NCI-H1436 treated with DMSO at 0.1 percent for 48 hours (cell line): ENCODE results near the gene SNRPA1.

Experiments used
- DNase-seq: peaks from one replicate; lab custom pipeline; 2025; lab: John Stamatoyannopoulos, UW

The SNRPA1 gene

DNA sequence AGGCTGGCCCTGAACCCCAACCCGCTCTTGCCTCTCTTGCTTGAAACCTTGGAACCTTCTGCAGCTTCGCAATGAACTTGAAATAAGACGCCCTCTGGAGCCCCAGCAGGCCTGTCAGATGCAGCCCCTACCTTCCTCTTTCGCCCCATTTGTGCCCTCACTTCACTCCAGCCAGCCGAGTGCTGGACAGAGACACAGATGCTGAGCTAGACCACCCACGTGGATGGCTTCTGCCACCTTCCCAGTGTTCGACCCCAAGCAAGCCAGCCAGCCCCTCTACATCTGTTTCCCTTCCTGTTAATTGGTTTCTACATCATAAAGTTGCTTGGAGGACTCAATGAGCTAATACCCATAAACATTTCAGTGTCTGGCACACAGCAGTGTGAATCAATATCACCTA, 23.8 kb upstream of the SNRPA1 start:
- DNase-seq: no peak

- DNase-seq: no peak
Measured at GRCh38 chr15:101318147-101318819, 23.2 kb upstream of the SNRPA1 start.

DNA sequence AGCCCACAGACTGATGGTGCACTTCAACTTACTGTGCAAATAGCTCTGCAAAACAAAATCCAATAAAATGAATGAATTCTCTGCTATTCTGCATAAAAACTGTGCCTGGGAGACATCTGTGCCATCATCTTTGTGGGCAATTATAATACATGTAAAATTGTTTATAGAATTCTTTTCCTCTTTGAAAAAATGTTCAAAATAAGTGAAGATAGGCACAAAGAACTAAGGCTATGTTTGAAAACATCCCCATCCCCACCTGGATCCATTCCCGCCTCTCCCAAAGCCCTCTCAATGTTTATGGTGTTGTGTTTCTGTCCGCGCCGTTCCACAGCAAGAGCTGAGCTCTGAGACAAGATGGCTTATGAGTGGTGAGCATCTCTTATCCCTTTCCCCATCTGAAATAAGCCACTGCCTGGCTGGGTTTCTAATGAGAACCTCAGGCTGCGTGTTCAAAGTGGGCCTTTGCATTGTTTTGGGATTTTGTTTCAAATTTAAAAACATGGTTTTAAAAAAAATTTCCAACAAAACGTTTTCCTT, 22.4 kb upstream of the SNRPA1 start:
- DNase-seq: no peak

DNA sequence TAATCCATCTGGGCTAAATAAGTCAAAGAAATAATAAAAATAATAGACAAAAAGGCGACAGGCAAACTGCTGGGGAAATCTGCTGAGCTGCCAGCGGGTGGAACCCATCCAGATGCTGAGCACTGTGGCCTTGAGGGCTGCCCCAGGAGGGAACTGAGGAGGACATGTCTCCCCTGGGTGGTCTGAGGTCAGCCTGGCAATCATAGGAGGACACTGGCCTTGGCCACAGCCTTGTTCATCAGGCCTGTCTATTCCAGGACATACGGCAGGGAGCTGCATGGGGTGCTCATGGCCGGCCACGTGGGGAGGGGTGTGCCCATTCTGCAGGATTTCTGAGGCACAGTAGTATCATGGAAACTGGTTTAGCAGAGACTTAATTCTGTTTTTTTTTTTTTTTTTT, 21.5 kb upstream of the SNRPA1 start:
- no peak for DNase-seq

- no peak for DNase-seq
Measured at GRCh38 chr15:101315736-101316135, 20.7 kb upstream of the SNRPA1 start.

DNA sequence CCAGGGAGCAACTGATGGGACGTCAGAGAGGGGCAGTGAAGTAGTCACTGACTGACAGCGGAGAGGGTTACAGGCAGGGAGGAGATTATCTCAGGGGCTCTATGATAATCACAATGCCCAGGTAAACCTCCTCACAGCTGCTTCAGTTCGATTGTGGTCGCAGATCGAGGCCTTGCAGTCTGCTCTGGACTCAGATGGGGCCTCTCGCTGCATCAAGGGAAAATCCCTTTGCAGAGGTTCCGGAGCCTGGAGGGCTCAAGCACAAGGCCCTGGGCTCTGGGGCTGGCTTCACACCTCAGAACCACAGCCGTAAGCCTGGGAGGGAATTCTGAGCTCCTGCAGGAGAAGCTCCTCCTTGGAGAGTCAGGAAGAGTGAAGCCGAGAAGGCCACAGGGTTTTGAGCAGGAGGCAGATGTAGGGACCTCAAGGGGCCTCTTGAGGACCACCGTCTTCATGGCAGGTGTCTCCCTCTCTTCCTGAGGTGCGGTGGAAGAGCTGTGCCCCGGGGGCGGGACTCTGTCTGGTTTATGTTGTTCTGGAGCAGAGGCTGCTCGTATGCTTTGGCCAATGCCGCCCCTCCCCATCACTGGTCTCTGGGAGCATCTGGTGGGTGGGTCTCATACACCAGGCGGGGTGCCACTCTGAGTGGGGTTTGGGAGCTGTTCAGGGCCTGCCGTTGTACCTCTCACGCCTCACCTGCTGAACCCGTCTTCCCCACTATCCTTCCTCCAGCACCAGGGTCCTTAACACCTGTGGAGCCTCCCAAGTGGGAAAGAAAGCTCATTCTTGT, 19.5 kb upstream of the SNRPA1 start:
- DNase-seq: no peak

- no peak for DNase-seq
Measured at GRCh38 chr15:101313041-101313761, 18.2 kb upstream of the SNRPA1 start.

- DNase-seq: no peak
Measured at GRCh38 chr15:101310508-101310907, 15.5 kb upstream of the SNRPA1 start.

- DNase-seq: no peak
Measured at GRCh38 chr15:101310161-101310480, 15.1 kb upstream of the SNRPA1 start.

DNA sequence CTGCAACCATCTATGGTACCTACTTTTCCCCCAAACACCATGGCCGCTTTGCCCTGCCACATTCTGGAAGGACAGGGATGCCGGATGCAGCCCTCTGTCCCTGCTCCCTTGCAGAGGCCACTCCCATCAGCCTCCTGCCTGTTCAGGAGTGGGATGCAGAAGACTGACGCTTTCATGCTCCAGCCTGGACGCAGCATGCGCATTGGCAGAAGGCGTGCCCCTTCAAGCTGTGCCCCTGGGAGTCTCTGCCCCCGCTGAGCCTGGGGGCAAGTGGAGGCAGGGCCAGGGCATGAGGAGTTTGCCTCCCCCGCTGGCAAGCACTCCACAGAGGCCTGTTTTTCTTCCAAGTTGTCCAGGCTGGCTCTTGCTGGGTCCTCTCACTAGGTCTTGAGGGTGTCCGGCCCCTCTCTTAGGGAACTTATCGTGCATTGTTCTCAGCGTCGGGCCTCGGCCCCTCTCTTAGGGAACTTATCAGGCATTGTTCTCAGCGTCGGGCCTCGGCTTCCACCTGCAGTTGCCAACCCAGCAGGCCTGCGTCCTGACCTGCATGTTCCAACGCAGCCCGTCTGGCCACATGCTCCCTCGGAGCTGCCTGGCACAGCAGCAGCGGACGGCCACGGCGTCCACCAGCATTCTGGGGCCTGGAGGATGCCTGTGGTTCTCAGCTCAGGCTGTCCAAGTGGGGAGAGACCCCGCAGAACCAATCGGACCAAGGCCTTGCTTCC, 14.6 kb upstream of the SNRPA1 start:
- DNase-seq: no peak

GRCh38 chr15:101308604-101309435, 13.8 kb upstream of the SNRPA1 start:
- no peak for DNase-seq

DNA sequence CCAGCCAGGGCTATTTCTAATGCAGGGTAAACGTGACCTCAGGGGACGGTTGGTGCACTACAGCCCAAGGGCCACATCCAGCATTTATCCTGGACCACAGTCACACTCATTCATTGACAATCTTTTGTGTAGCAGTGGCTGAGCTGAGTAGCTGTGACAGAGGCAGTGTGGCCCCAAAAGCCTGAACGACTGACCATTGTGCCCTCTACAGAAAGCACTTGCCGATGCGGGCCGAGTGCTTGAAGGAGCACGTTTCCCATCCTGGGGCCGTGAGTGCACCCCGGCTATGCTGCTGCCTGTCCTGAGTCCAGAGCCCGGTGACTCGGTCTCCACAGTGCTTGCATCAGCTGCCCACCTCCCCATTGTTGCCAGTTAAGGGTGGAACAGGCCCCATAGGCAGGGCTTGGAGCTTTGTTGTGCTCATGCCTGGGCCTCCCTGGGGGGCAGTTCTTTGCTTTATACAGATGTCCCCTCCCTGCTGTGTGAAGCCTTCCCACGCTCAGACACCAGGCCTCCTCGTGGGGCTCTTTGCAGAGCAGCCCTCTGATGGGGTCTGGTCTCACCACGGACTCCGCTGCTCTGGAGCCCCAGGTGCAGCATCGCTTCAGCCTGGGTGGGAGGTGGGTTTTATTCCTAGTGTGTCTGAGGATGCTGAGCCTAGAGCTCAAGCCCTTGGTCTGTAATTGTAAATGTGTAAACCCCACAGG, 13.0 kb upstream of the SNRPA1 start:
- DNase-seq: no peak

DNA sequence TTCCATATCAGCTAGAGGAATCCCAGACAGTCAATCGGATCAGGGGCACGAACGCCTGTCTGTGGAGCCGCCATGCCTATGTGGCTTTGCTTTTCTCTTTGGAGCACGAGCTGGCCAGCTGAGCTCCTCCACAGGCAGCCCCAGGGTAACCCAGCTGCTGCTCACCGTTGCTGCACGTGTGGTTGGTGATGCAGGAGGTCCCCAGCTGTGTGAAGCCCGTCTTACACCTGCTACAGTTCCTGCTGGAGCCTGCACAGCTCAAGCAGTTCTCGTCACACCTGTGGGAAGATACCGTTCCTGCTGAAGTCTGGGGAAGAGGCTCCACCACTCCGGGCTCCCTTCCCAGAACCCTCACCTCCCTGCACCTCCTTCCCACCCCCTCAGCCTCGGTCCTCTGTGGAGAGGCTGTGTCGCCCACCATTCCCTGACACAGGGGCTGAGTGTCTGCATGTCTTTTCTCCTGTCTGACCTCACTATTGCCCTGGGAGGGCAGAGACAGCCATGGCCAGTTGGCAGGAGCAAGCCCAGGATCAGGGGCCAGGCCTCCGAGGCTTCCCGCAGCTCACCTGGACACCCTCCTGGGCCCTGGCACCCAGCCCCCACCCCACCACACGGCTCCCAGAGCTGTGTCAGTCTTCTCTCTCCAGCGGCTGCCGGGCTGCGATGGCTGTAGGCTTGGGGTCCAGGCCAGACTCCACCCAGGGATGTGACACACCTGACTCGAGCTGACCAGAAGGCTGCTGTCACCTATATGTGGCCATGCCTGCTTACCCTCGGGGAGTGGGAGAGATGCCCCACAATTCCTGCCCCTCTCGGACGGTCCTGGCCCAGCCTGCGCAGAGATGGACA, 12.2 kb upstream of the SNRPA1 start:
- no peak for DNase-seq

GRCh38 chr15:101306341-101307047, 11.4 kb upstream of the SNRPA1 start:
- DNase-seq: no peak

DNA sequence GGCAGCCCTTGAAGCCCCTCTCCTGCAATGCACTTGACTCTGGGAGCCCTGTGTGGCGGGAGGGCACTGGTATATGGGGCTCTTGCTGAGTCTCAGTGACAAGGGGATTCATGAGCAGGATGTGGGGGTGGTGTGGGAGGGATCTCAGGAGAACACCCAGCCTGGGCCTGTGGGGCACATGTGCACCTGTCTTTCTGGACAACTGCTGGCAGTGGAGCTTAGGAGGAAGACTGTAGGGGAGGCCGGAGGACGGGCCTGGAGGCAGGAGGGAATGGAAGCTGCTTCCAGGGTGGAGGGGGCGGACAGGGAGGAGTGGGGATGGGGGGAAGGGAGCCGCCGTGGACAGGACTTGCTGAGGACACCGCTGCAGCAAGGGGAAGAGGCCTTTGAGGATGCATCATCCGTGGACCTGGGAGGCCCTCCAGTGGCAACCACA, 10.8 kb upstream of the SNRPA1 start:
- no peak for DNase-seq

- no peak for DNase-seq
Measured at GRCh38 chr15:101303408-101303807, 8.4 kb upstream of the SNRPA1 start.

- DNase-seq: no peak
Measured at GRCh38 chr15:101296418-101297405, 1.7 kb upstream of the SNRPA1 start.
